Measurements from ENCODE around the gene CHM. TPM values are rescaled to one million over a fixed set of nuclear protein-coding genes. Genes with fewer than 3 reads are reported as not detected.

CHM gene
- total and polyA plus RNA-seq, 2 experiments from 2014 or later: 19.0 to 19.1 TPM

DNA sequence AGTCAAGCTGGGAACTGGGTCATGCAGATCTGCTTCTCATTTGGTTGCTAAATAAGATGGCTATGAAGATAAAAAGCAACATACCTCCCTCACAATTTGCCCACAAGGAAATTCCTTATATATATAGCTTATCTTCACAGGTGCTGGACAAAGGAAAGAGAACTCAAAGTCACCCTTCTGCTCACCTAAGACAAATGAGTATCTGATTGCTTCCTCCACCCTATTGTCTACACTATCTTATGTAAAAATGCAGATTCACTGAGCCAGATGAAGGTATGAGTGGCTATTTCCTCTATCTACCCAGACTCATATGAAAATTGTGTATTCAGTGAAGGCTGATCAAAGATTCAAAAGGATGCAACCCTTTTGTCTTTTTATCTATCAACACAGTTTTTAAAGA lies 50.8 kb downstream of the CHM start:
- Histone ChIP-seq H2AFZ (no peak overlapping the region), H3K27ac (ENCODE audit: low read depth) (peak overlapping the region; percentile 82), H3K4me2 (peak overlapping the region; percentile 36), H3F3A (replicated peaks; ENCODE audit: low read depth) (no peaks in the 10 kb centered on the region), H3K36me3 (ENCODE audit: insufficient read depth) (no peaks in the 10 kb centered on the region), H3K27me3 (ENCODE audit: insufficient read depth) (no peaks in the 10 kb centered on the region), H3K4me3 (no peak overlapping the region), H3K79me2 (replicated peaks; ENCODE audit: insufficient read depth) (peaks cover 49% of the 10 kb centered on the region), H3K4me1 (ENCODE audit: insufficient read depth) (peaks cover 24% of the 10 kb centered on the region), H4K20me1 (replicated peaks; ENCODE audit: insufficient read depth) (no peaks in the 10 kb centered on the region), H3K9me2 (ENCODE audit: insufficient read depth) (no peaks in the 10 kb centered on the region)
- Mint-ChIP-seq H3K4me3 (no peak overlapping the region), H3K36me3 (ENCODE audit: low read depth) (peaks cover 2% of the 10 kb centered on the region; the same call in 1 of the 3 replicates), H3K27ac (peak overlapping the region; percentile 88), H3K9me3 (no peaks in the 10 kb centered on the region), H3K27me3 (ENCODE audit: insufficient read depth, low read depth, poor library complexity) (peaks cover 2% of the 10 kb centered on the region), H3K4me1 (peaks cover 51% of the 10 kb centered on the region)
- ATAC-seq (no peak), DNase-seq (ENCODE audit: low spot score) (no peak)
- TF ChIP-seq REST (IDR thresholded peaks at IDR 0.05; ENCODE audit: unreplicated experiment) (no peak), NANOG (IDR thresholded peaks at IDR 0.05; ENCODE audit: borderline replicate concordance) (peak; percentile 77; the same call in 1 of the 2 replicates)

DNA sequence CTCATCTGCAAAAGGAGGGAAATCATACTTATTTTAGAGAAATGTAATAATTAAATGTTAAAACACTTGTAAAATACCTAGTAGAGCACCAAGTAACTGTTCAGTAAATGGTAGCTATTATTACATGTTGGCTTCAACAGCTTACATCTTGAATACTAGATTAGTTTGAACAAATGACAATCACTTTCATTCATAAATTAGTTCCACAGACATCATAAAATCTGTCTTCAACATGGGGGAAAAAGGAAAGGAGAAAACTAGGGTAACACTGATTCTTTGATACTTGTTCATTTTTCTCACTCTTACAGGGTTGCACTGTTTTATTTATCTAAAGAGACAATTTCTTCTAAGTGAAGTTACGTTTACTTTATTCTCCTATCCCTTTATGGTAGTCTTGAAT lies 51.7 kb downstream of the CHM start:
- peak overlapping the region; percentile 88; the same call in 1 of the 2 replicates for H3K27ac Mint-ChIP-seq
- TF ChIP-seq STAT1 (IDR thresholded peaks at IDR 0.05; ENCODE audit: unreplicated experiment) (no peak), REST (IDR thresholded peaks at IDR 0.05; ENCODE audit: unreplicated experiment) (no peak), NANOG (IDR thresholded peaks at IDR 0.05; ENCODE audit: borderline replicate concordance) (no peak), ZNF462 (CRISPR knock-in tag; IDR thresholded peaks at IDR 0.05) (no peak), ZNF331 (CRISPR knock-in tag; IDR thresholded peaks at IDR 0.05; ENCODE audit: low read depth) (no peak), POLR2AphosphoS5 (IDR thresholded peaks at IDR 0.05; ENCODE audit: low read depth) (no peak), JUNB (IDR thresholded peaks at IDR 0.05; ENCODE audit: unreplicated experiment) (no peak)
- Histone ChIP-seq H4K20me1 (replicated peaks; ENCODE audit: insufficient read depth) (no peaks in the 10 kb centered on the region), H3K4me2 (peak overlapping the region; percentile 55; the same call in 1 of the 2 replicates), H3K4me3 (no peak overlapping the region), H3K4me1 (ENCODE audit: insufficient read depth) (peaks cover 20% of the 10 kb centered on the region), H3K9me2 (ENCODE audit: insufficient read depth) (no peaks in the 10 kb centered on the region), H2AFZ (no peak overlapping the region), H3K27me3 (ENCODE audit: insufficient read depth) (no peaks in the 10 kb centered on the region), H3F3A (replicated peaks; ENCODE audit: low read depth) (no peaks in the 10 kb centered on the region), H3K79me2 (replicated peaks; ENCODE audit: insufficient read depth) (peaks cover 49% of the 10 kb centered on the region), H3K36me3 (ENCODE audit: insufficient read depth) (no peaks in the 10 kb centered on the region), H3K27ac (ENCODE audit: low read depth) (peak overlapping the region; percentile 72; the same call in 1 of the 2 replicates)
- DNase-seq (ENCODE audit: low spot score) (no peak), ATAC-seq (no peak)
- H3K4me1 Mint-ChIP-seq: peaks cover 46% of the 10 kb centered on the region
- H3K4me3 Mint-ChIP-seq: no peak overlapping the region
- no peaks in the 10 kb centered on the region; the same call in 2 of the 3 replicates for H3K36me3 Mint-ChIP-seq (ENCODE audit: low read depth)
- no peaks in the 10 kb centered on the region for H3K9me3 Mint-ChIP-seq
- H3K27me3 Mint-ChIP-seq (ENCODE audit: insufficient read depth, low read depth, poor library complexity): peaks cover 2% of the 10 kb centered on the region
